Measurements from ENCODE around the gene ARHGEF7.
"Not testable (repeated sequence)": the region's sequence is repeated elsewhere in the genome, so short reads cannot be mapped to it uniquely, and the experiment has no call there.

ARHGEF7 gene

GRCh38 chr13:111179908-111180760, 65.0 kb downstream of the ARHGEF7 start:
- Mint-ChIP-seq H3K9me3 (peaks cover 16% of the 10 kb centered on the region), H3K36me3 (ENCODE audit: low read depth) (peaks cover 56% of the 10 kb centered on the region), H3K27me3 (no peaks in the 10 kb centered on the region), H3K4me3 (no peak overlapping the region), H3K4me1 (peaks cover 93% of the 10 kb centered on the region), H3K27ac (peak overlapping the region; percentile 85)
- ATAC-seq (no peak), DNase-seq (no peak)

- ATAC-seq: no peak
- H3K9me3 Mint-ChIP-seq: peaks cover 5% of the 10 kb centered on the region
- H3K4me3 Mint-ChIP-seq: no peak overlapping the region
- no peak for DNase-seq
- peaks cover 93% of the 10 kb centered on the region for H3K4me1 Mint-ChIP-seq
- no peak overlapping the region for H3K27ac Mint-ChIP-seq
- H3K36me3 Mint-ChIP-seq (ENCODE audit: low read depth): peaks cover 41% of the 10 kb centered on the region
- no peaks in the 10 kb centered on the region for H3K27me3 Mint-ChIP-seq
These were observed 66.9 kb downstream of the ARHGEF7 start for GRCh38 chr13:111181977-111182376.

GRCh38 chr13:111183087-111183645, 68.1 kb downstream of the ARHGEF7 start:
- H3K27ac Mint-ChIP-seq: no peak overlapping the region
- no peak for ATAC-seq

GRCh38 chr13:111183959-111184358, 68.8 kb downstream of the ARHGEF7 start:
- Mint-ChIP-seq H3K4me1 (peaks cover 94% of the 10 kb centered on the region), H3K4me3 (peak overlapping the region; percentile 64), H3K36me3 (ENCODE audit: low read depth) (peaks cover 30% of the 10 kb centered on the region), H3K27me3 (no peaks in the 10 kb centered on the region), H3K9me3 (peaks cover 5% of the 10 kb centered on the region), H3K27ac (peak overlapping the region; percentile 81)
- ATAC-seq: no peak
- no peak for DNase-seq

More at GRCh38 chr13:111183087-111183645, 68.1 kb downstream of the ARHGEF7 start:
- H3K4me1 Mint-ChIP-seq: peaks cover 93% of the 10 kb centered on the region
- DNase-seq: no peak
- no peaks in the 10 kb centered on the region for H3K27me3 Mint-ChIP-seq
- no peak overlapping the region for H3K4me3 Mint-ChIP-seq
- peaks cover 5% of the 10 kb centered on the region for H3K9me3 Mint-ChIP-seq
- peaks cover 32% of the 10 kb centered on the region for H3K36me3 Mint-ChIP-seq (ENCODE audit: low read depth)

- ATAC-seq (peak; percentile 72), DNase-seq (peak; percentile 49)
- peaks cover 32% of the 10 kb centered on the region for H3K36me3 Mint-ChIP-seq (ENCODE audit: low read depth)
- peak overlapping the region; percentile 64 for H3K4me3 Mint-ChIP-seq
- peak overlapping the region; percentile 81 for H3K27ac Mint-ChIP-seq
- peaks cover 2% of the 10 kb centered on the region for H3K27me3 Mint-ChIP-seq
- peaks cover 5% of the 10 kb centered on the region for H3K9me3 Mint-ChIP-seq
- peaks cover 96% of the 10 kb centered on the region for H3K4me1 Mint-ChIP-seq
These were observed 69.6 kb downstream of the ARHGEF7 start for GRCh38 chr13:111184458-111185401.

- H3K4me1 Mint-ChIP-seq: peaks cover 98% of the 10 kb centered on the region
- peaks cover 9% of the 10 kb centered on the region for H3K9me3 Mint-ChIP-seq
- peaks cover 26% of the 10 kb centered on the region for H3K36me3 Mint-ChIP-seq (ENCODE audit: low read depth)
- peaks cover 2% of the 10 kb centered on the region for H3K27me3 Mint-ChIP-seq
- H3K4me3 Mint-ChIP-seq: no peak overlapping the region
- DNase-seq (no peak), ATAC-seq (no peak)
- H3K27ac Mint-ChIP-seq: peak overlapping the region; percentile 7
These were observed 71.3 kb downstream of the ARHGEF7 start for GRCh38 chr13:111186305-111186935.

- peak overlapping the region; percentile 90 for H3K27ac Mint-ChIP-seq
- ATAC-seq (no peak), DNase-seq (no peak)
- H3K27me3 Mint-ChIP-seq: peaks cover 2% of the 10 kb centered on the region
- H3K9me3 Mint-ChIP-seq: peaks cover 9% of the 10 kb centered on the region
- peaks cover 20% of the 10 kb centered on the region for H3K36me3 Mint-ChIP-seq (ENCODE audit: low read depth)
- peak overlapping the region; percentile 71 for H3K4me3 Mint-ChIP-seq
- H3K4me1 Mint-ChIP-seq: peaks cover 99% of the 10 kb centered on the region
These were observed 72.9 kb downstream of the ARHGEF7 start for GRCh38 chr13:111187960-111188541.

- Mint-ChIP-seq H3K27ac (peak overlapping the region; percentile 90), H3K4me1 (peaks cover 99% of the 10 kb centered on the region), H3K36me3 (ENCODE audit: low read depth) (peaks cover 12% of the 10 kb centered on the region), H3K4me3 (peak overlapping the region; percentile 71)
- DNase-seq (peak; percentile 48), ATAC-seq (peak; percentile 42)
- not testable (repeated sequence) for H3K27me3 Mint-ChIP-seq, H3K9me3 Mint-ChIP-seq
These were observed 74.0 kb downstream of the ARHGEF7 start for GRCh38 chr13:111189064-111189505.

- peak overlapping the region; percentile 90 for H3K27ac Mint-ChIP-seq
- peak overlapping the region; percentile 71 for H3K4me3 Mint-ChIP-seq
- not testable (repeated sequence) for H3K27me3 Mint-ChIP-seq, DNase-seq, ATAC-seq, H3K9me3 Mint-ChIP-seq
- peaks cover 99% of the 10 kb centered on the region for H3K4me1 Mint-ChIP-seq
- H3K36me3 Mint-ChIP-seq (ENCODE audit: low read depth): peaks cover 12% of the 10 kb centered on the region
These were observed 74.4 kb downstream of the ARHGEF7 start for GRCh38 chr13:111189516-111189915.

GRCh38 chr13:111193223-111193622, 78.1 kb downstream of the ARHGEF7 start:
- not testable (repeated sequence) for H3K27me3 Mint-ChIP-seq, ATAC-seq, DNase-seq, H3K4me3 Mint-ChIP-seq, H3K9me3 Mint-ChIP-seq
- Mint-ChIP-seq H3K36me3 (ENCODE audit: low read depth) (peaks cover 24% of the 10 kb centered on the region), H3K27ac (peak overlapping the region; percentile 69), H3K4me1 (peaks cover 78% of the 10 kb centered on the region)

- Mint-ChIP-seq H3K4me1 (peaks cover 76% of the 10 kb centered on the region), H3K36me3 (ENCODE audit: low read depth) (peaks cover 28% of the 10 kb centered on the region), H3K27ac (peak overlapping the region; percentile 56)
- not testable (repeated sequence) for H3K27me3 Mint-ChIP-seq, H3K4me3 Mint-ChIP-seq, DNase-seq, H3K9me3 Mint-ChIP-seq, ATAC-seq
These were observed 79.5 kb downstream of the ARHGEF7 start for GRCh38 chr13:111194651-111195050.

GRCh38 chr13:111198732-111199378, 83.7 kb downstream of the ARHGEF7 start:
- Mint-ChIP-seq H3K36me3 (ENCODE audit: low read depth) (peaks cover 35% of the 10 kb centered on the region), H3K4me1 (peaks cover 76% of the 10 kb centered on the region)
- not testable (repeated sequence) for H3K27ac Mint-ChIP-seq

GRCh38 chr13:111201304-111201940, 86.3 kb downstream of the ARHGEF7 start:
- H3K4me1 Mint-ChIP-seq: peaks cover 66% of the 10 kb centered on the region
- peak overlapping the region; percentile 58 for H3K4me3 Mint-ChIP-seq
- peak overlapping the region; percentile 83 for H3K27ac Mint-ChIP-seq

More at GRCh38 chr13:111198732-111199378, 83.7 kb downstream of the ARHGEF7 start:
- not testable (repeated sequence) for H3K27me3 Mint-ChIP-seq, H3K9me3 Mint-ChIP-seq, ATAC-seq, H3K4me3 Mint-ChIP-seq, DNase-seq

More at GRCh38 chr13:111201304-111201940, 86.3 kb downstream of the ARHGEF7 start:
- no peaks in the 10 kb centered on the region for H3K27me3 Mint-ChIP-seq
- DNase-seq (no peak), ATAC-seq (peak; percentile 65)
- H3K9me3 Mint-ChIP-seq: no peaks in the 10 kb centered on the region
- peaks cover 44% of the 10 kb centered on the region for H3K36me3 Mint-ChIP-seq (ENCODE audit: low read depth)
